HepG2 (cell line): Measurements from ENCODE around the gene RPS15A. TPM values are rescaled to one million over a fixed set of nuclear protein-coding genes. Genes with fewer than 3 reads are reported as not detected.

Experiments used
- CBFB ChIP-seq: sonication (generic); formaldehyde crosslinking; IDR thresholded peaks from 2 replicates; pipeline ENCODE4 v1.4.0; 2020; ENCODE audit warnings: missing genetic modification reagents
- CC2D1A ChIP-seq: sonication (generic); formaldehyde crosslinking; IDR thresholded peaks from 2 replicates; pipeline ENCODE4 v1.8.1; 2023; ENCODE audit warnings: mild to moderate bottlenecking, missing genetic modification reagents
- FOXC1 ChIP-seq: sonication (generic); formaldehyde crosslinking; IDR thresholded peaks from 2 replicates; pipeline ENCODE4 v1.8.0; 2022; ENCODE audit warnings: mild to moderate bottlenecking, missing genetic modification reagents, borderline replicate concordance
- HNRNPLL ChIP-seq: fragments of 200-400 bp; formaldehyde crosslinking; IDR thresholded peaks from 2 replicates; pipeline ENCODE4 v1.6.1; 2017; ENCODE audit warnings: mild to moderate bottlenecking, low read depth, low read length; ENCODE audit not compliant: poor library complexity, severe bottlenecking
- PCBP2 ChIP-seq: fragments of 200-400 bp; formaldehyde crosslinking; optimal IDR thresholded peaks from 2 replicates; pipeline ENCODE3; 2018; ENCODE audit warnings: low read length, low read depth; ENCODE audit not compliant: poor library complexity, severe bottlenecking
- RARA ChIP-seq: IDR thresholded peaks from 2 replicates; pipeline ENCODE4 v1.6.1; 2016; ENCODE audit warnings: missing genetic modification reagents, missing compliant biosample characterization
- SOX13 ChIP-seq, 3 experiments: fragments of 450-650 bp in 1 of 3; sonication (generic) in 1 of 3; formaldehyde crosslinking in 1 of 3; IDR thresholded peaks in 2 of 3; conservative IDR thresholded peaks in 1 of 3; 2 replicates each; pipeline versions ENCODE4 v1.5.0 to v1.6.1; 2016 to 2020; ENCODE audit warnings: antibody characterized with exemption in 1 of 3, mild to moderate bottlenecking in 1 of 3, missing compliant biosample characterization in 1 of 3, missing genetic modification reagents in 1 of 3, moderate library complexity in 1 of 3
- TEAD2 ChIP-seq: sonication (generic); formaldehyde crosslinking; IDR thresholded peaks from 2 replicates; pipeline ENCODE4 v1.9.0; 2021; ENCODE audit warnings: missing genetic modification reagents
- ZBTB38 ChIP-seq: sonication (generic); formaldehyde crosslinking; IDR thresholded peaks from 2 replicates; pipeline ENCODE4 v1.5.1; 2020; ENCODE audit warnings: mild to moderate bottlenecking, missing genetic modification reagents
- ZFP37 ChIP-seq: sonication (generic); formaldehyde crosslinking; IDR thresholded peaks from 2 replicates; pipeline ENCODE4 v1.4.0; 2020; ENCODE audit warnings: missing genetic modification reagents, borderline replicate concordance
- ZNF260 ChIP-seq: sonication (generic); formaldehyde crosslinking; IDR thresholded peaks from 2 replicates; pipeline ENCODE4 v1.4.0; 2020; ENCODE audit warnings: missing genetic modification reagents, low read depth, mild to moderate bottlenecking, borderline replicate concordance
- ZNF281 ChIP-seq: sonication (generic); formaldehyde crosslinking; IDR thresholded peaks from 2 replicates; pipeline ENCODE4 v1.4.0; 2020; ENCODE audit warnings: missing genetic modification reagents, borderline replicate concordance
- ZNF619 ChIP-seq: sonication (generic); formaldehyde crosslinking; IDR thresholded peaks from 2 replicates; pipeline ENCODE4 v1.4.0; 2020; ENCODE audit warnings: mild to moderate bottlenecking, missing genetic modification reagents
- ZNF678 ChIP-seq: sonication (generic); formaldehyde crosslinking; IDR thresholded peaks from 2 replicates; pipeline ENCODE4 v1.4.0; 2020; ENCODE audit warnings: mild to moderate bottlenecking, missing genetic modification reagents
- ZNF773 ChIP-seq: sonication (generic); formaldehyde crosslinking; IDR thresholded peaks from 2 replicates; pipeline ENCODE4 v1.4.0; 2020; ENCODE audit warnings: missing genetic modification reagents, borderline replicate concordance
- ZZZ3 ChIP-seq: sonication (generic); formaldehyde crosslinking; IDR thresholded peaks from 2 replicates; pipeline ENCODE4 v1.4.0; 2020; ENCODE audit warnings: missing genetic modification reagents, mild to moderate bottlenecking, borderline replicate concordance
- polyA plus RNA-seq, 8 experiments: library from polyadenylated mRNA; depleted of rRNA in 3 of 8; stranded (reverse) in 7 of 8; unstranded in 1 of 8; fragments of >200 nt; fragmentation: Illumina TruSeq in 4 of 8; extraction: Trizol in 4 of 8; gene quantifications; 2 replicates each; pipeline versions ENCODE4 v1.2.1 to v1.2.3, GENCODE V29; 2011 to 2016; ENCODE audit warnings: low read depth in 4 of 8, missing spikeins in 1 of 8, mixed read lengths in 1 of 8; ENCODE audit not compliant: insufficient read depth in 1 of 8
- total RNA-seq, 5 experiments: library from RNA; depleted of rRNA; stranded (reverse); fragments of >200 nt; fragmentation: Illumina TruSeq; extraction: Trizol; gene quantifications; 2 replicates each; pipeline ENCODE4 v1.2.3, GENCODE V29; 2016; ENCODE audit warnings: low read depth in 1 of 5
- TF ChIP-seq, protein P1 (sequence below): sonication (generic); formaldehyde crosslinking; IDR thresholded peaks from 2 replicates; pipeline ENCODE4 v1.4.0; 2020; ENCODE audit warnings: missing genetic modification reagents, mild to moderate bottlenecking, borderline replicate concordance
- TF ChIP-seq, protein P2 (sequence below): sonication (generic); formaldehyde crosslinking; IDR thresholded peaks from 2 replicates; pipeline ENCODE4 v1.5.0; 2020; ENCODE audit warnings: missing genetic modification reagents

Gene RPS15A
- total and polyA plus RNA-seq, 2 of the 13 experiments (the other 11 are each of a cell fraction or from before 2014, with no cell fraction given) = 5,489 to 9,457 TPM

GRCh38 chr16:18801145-18801972 is 11.2 kb upstream of the RPS15A start, which contains the start of gene ARL6IP1 (continued):
- TF ChIP-seq, protein P1, sequence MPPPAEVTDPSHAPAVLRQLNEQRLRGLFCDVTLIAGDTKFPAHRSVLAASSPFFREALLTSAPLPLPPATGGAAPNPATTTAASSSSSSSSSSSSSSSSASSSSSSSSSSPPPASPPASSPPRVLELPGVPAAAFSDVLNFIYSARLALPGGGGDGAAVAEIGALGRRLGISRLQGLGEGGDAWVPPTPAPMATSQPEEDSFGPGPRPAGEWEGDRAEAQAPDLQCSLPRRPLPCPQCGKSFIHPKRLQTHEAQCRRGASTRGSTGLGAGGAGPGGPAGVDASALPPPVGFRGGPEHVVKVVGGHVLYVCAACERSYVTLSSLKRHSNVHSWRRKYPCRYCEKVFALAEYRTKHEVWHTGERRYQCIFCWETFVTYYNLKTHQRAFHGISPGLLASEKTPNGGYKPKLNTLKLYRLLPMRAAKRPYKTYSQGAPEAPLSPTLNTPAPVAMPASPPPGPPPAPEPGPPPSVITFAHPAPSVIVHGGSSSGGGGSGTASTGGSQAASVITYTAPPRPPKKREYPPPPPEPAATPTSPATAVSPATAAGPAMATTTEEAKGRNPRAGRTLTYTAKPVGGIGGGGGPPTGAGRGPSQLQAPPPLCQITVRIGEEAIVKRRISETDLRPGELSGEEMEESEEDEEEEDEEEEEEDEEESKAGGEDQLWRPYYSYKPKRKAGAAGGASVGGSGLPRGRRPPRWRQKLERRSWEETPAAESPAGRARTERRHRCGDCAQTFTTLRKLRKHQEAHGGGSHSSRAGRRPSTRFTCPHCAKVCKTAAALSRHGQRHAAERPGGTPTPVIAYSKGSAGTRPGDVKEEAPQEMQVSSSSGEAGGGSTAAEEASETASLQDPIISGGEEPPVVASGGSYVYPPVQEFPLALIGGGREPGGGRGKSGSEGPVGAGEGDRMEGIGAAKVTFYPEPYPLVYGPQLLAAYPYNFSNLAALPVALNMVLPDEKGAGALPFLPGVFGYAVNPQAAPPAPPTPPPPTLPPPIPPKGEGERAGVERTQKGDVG (CRISPR knock-in tag) = peak; percentile 95
- no peak; the same call in 1 of the 2 replicates for TF ChIP-seq ZNF678 (CRISPR knock-in tag)
- peak; percentile 93 for TF ChIP-seq ZFP37
- peak; percentile 97 for TF ChIP-seq CC2D1A (CRISPR knock-in tag)
- peak; percentile 55; the same call in 1 of the 2 replicates for TF ChIP-seq RARA (CRISPR knock-in tag)
- TF ChIP-seq CBFB (CRISPR knock-in tag) = peak; percentile 99
- TF ChIP-seq, protein P2, sequence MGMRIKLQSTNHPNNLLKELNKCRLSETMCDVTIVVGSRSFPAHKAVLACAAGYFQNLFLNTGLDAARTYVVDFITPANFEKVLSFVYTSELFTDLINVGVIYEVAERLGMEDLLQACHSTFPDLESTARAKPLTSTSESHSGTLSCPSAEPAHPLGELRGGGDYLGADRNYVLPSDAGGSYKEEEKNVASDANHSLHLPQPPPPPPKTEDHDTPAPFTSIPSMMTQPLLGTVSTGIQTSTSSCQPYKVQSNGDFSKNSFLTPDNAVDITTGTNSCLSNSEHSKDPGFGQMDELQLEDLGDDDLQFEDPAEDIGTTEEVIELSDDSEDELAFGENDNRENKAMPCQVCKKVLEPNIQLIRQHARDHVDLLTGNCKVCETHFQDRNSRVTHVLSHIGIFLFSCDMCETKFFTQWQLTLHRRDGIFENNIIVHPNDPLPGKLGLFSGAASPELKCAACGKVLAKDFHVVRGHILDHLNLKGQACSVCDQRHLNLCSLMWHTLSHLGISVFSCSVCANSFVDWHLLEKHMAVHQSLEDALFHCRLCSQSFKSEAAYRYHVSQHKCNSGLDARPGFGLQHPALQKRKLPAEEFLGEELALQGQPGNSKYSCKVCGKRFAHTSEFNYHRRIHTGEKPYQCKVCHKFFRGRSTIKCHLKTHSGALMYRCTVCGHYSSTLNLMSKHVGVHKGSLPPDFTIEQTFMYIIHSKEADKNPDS (CRISPR knock-in tag) = peak; percentile 87
- TF ChIP-seq TEAD2 = peak; percentile 88
- TF ChIP-seq ZZZ3 (CRISPR knock-in tag) = peak; percentile 76
- peak; percentile 90 for TF ChIP-seq ZNF281 (CRISPR knock-in tag)
- TF ChIP-seq ZNF260 = peak; percentile 94; the same call in 1 of the 2 replicates
- peak; percentile 99 for TF ChIP-seq ZNF619 (CRISPR knock-in tag)
- peak; percentile 93 for TF ChIP-seq ZBTB38 (CRISPR knock-in tag)
- peak; percentile 84 for TF ChIP-seq SOX13 (IDR thresholded peaks at IDR 0.05)
- peak; percentile 62 to 95; a peak in 3 of 4 replicates for TF ChIP-seq SOX13 (CRISPR knock-in tag; conservative IDR thresholded peaks at IDR 0.05 in 1 of 2, IDR thresholded peaks at IDR 0.05 in 1 of 2)
- TF ChIP-seq FOXC1 (CRISPR knock-in tag) = peak; percentile 96
- TF ChIP-seq PCBP2 = no peak
- TF ChIP-seq ZNF773 = peak; percentile 95; the same call in 1 of the 2 replicates
- TF ChIP-seq HNRNPLL = peak; percentile 88
